Nasal cavity respiratory epithelium epithelial cell of viscerocranial mucosa (primary cell): Measurements from ENCODE around the gene PGRMC1. TPM values are rescaled to one million over a fixed set of nuclear protein-coding genes. Genes with fewer than 3 reads are reported as not detected.

Source experiments
- total RNA-seq: library from RNA; depleted of rRNA; stranded (reverse); fragments of >200 nt; gene quantifications from 2 replicates; pipeline ENCODE4 v1.2.3, GENCODE V29; 2014

Gene PGRMC1
- total RNA-seq = 93.6 and 119 TPM in 2 replicates

GRCh38 chrX:119235872-119236622, at the start of gene PGRMC1:
Gene PGRMC1, plus strand, starts transcription at chrX:119236285. Its CDS starts 79 bp downstream, at chrX:119236364.

Other genes with a start within 250 kb of the PGRMC1 start
- gene CT47C1, start 163.3 kb upstream of the PGRMC1 start, total RNA-seq = not detected in 2 replicates
- not detected in 2 replicates for gene KIAA1210, start 108.5 kb upstream of the PGRMC1 start, total RNA-seq
- gene SLC25A43, start 163.1 kb downstream of the PGRMC1 start, total RNA-seq = 19.1 and 28.3 TPM in 2 replicates
- gene SLC25A5, start 232.2 kb downstream of the PGRMC1 start, total RNA-seq = 354 and 404 TPM in 2 replicates